GM10266 (cell line): ENCODE measurements around the gene ZCCHC17.

ENCODE experiments used
- DNase-seq: peaks from one replicate; pipeline ENCODE4 v3.0.0; 2012; ENCODE audit errors: extremely low spot score
- TF ChIP-seq, protein P1 (sequence below): IDR thresholded peaks from 2 replicates; pipeline ENCODE4 v1.5.1; 2012; ENCODE audit warnings: mild to moderate bottlenecking, low read depth; ENCODE audit not compliant: control insufficient read depth, insufficient read depth; ENCODE audit errors: missing control alignments

The ZCCHC17 gene

DNA sequence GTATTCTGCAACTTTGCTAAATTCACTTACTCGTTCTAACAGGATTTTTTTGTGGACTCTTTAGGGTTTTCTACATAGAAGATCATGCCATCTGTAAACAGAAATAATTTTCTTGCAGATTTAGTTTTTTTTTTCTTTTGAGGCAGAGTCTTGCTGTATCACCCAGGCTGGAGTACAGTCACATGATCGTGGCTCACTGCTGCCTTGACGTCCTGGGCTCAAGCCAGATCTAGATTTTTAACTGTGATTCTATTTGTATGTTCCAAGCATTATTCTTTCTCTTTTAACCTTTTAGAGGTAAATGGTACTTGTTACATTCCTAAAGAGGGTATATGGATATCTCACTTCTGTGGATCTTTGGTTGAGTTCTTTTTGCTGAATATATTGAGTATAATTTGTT is 57.5 kb downstream of the ZCCHC17 start:
- DNase-seq: no peak
- TF ChIP-seq, protein P1, sequence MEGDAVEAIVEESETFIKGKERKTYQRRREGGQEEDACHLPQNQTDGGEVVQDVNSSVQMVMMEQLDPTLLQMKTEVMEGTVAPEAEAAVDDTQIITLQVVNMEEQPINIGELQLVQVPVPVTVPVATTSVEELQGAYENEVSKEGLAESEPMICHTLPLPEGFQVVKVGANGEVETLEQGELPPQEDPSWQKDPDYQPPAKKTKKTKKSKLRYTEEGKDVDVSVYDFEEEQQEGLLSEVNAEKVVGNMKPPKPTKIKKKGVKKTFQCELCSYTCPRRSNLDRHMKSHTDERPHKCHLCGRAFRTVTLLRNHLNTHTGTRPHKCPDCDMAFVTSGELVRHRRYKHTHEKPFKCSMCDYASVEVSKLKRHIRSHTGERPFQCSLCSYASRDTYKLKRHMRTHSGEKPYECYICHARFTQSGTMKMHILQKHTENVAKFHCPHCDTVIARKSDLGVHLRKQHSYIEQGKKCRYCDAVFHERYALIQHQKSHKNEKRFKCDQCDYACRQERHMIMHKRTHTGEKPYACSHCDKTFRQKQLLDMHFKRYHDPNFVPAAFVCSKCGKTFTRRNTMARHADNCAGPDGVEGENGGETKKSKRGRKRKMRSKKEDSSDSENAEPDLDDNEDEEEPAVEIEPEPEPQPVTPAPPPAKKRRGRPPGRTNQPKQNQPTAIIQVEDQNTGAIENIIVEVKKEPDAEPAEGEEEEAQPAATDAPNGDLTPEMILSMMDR: no peak

DNA sequence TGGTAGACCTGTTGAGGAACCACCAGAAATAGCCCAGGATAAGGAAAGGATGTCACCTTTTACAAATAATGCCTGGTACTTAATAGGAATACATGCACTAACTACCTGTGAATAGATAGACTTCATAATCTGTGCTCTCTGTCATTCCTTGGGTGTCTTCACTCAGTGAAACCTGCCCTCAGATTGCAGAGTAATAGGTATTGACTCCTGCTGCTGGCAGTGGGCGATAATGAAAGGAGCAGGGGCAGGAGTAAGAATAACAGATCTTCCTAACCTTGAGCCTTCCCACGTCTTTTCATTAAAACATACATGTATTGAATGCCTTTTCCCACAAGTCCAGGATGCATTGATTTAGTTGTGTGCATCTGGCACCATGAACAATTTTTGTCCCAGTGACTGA is 59.6 kb downstream of the ZCCHC17 start:
- DNase-seq: no peak
- TF ChIP-seq, protein P1: no peak

DNA sequence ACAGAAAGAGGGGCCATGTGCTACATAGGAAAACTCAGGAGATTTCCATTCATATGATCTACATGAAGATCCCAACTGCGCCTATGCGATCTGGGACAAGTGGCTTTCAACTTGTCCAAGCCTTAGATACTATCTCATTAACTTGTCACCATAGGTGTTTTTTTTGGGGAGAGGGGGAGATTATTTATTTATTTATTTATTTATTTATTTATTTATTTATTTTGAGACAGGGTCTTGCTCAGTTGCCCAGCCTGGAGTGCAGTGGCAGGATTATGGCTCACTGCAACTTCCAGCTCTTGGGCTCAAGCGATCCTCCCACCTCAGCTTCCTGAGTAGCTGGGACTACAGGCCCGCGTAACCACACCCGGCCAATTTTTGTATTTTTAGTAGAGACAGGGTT is 64.8 kb downstream of the ZCCHC17 start:
- TF ChIP-seq, protein P1: no peak
- DNase-seq: no peak

DNA sequence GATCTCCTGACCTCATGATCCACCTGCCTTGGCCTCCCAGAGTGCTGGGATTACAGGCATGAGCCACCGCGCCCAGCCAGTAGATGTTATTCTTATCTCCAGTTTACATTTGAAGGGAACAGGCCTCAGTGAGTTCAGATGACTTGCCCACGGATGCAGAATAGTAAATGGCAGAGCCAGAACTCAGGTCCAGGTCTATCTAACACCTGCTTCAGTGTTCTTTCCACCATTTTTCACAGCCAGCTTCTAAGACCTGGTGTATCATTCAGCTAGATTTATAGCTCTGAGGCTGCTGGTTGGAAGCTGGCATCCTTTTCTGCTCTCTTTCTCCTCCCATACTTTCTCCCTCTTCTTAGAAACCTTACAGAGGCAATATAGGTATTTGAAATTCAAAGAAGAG is 65.2 kb downstream of the ZCCHC17 start:
- no peak for DNase-seq
- TF ChIP-seq, protein P1: no peak

DNA sequence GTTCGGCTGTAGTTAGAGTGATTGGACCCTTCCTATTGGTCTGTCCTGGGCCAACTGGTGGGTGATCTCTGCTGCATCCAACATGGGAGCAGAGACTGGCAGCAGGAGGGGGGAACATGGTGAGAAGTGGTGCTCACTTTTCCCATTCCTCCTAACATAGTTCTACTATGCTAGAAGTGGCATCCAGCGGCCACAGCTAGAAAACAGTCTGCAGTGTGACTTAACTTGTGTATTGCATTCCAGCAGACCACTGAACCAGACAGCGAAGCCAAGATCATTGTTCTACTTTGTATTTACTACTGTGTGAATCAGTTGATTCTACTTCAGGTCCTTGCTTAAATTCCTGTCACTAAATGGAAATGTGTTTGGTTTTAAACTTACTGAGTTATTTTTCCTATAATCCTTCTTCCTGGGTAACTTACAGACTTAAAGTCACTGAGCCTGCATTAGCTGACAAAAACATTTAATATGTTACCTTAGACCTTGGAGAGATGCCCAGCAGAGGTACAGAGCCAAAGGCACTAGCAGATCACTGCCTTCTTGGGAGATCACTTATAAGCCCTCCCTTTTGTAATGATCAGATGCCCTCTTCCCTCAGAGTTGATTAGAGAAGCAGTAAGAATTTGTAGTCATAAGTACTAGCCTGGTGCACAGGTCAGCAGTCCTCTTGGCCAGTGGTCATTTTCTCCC is 67.9 kb downstream of the ZCCHC17 start:
- DNase-seq: no peak
- TF ChIP-seq, protein P1: no peak

DNA sequence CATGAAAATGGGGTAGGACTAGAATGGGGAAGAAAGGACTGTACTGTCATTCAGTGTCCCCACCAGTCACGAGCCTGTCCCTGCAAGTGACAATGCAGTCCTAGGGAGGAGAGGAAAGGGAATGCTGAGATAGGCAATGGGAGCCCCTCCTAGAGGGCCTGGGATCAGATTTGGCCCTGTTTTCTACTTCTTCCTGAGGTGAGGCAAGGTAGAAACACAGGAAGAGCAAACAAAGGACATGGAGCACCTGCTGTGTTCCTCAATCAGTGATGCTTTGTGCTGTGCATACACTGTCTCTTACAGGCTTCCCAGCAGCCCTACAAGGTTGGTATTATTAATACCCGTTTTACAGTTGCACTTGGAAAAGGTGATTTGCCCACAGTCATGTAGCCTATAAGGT is 70.0 kb downstream of the ZCCHC17 start:
- TF ChIP-seq, protein P1: no peak
- DNase-seq: no peak

DNA sequence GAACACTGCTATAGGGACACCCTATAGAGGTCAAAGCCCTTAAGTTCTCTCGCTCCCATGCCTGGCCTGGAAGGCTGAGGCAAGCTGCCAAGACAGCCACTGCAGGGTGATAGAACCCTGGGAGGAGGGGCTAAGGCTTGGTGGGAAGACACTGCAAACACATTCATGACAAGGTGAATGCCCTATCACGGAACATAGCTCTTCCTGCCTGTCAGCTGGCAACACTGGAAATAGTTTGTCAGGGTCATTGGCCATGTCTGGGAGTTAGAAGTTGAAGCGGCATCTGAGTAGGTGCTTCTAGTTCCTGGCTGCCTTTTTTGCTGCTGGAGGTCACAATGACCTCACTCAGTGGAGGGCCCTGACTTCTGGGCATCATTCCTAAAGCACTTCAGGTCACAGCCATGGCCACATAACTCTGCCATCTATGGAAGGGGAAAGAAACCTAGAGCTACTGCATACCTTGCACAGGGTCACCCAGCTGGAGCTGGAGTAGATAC is 71.8 kb downstream of the ZCCHC17 start:
- no peak for DNase-seq

More for the DNA sequence above, 71.8 kb downstream of the ZCCHC17 start:
- TF ChIP-seq, protein P1: no peak
